WTC11 (cell line): Measurements from ENCODE around the gene XIRP2. TPM values are rescaled to one million over a fixed set of nuclear protein-coding genes. Genes with fewer than 3 reads are reported as not detected.

Experiments
- ATAC-seq: fragments of 200-7000 bp; cut with Tn5 transposase; 2 replicates; pipeline ENCODE4 v1.10.0; 2021; ENCODE audit warnings: mild to moderate bottlenecking, moderate library complexity
- CTCF ChIA-PET: fragments of 300-600 bp; sonication (Branson Sonifier 250); formaldehyde crosslinking; loops from one replicate; lab custom pipeline; 2021; ENCODE audit warnings: antibody characterized with exemption; lab: Charles Lee
- POLR2A ChIA-PET: fragments of 350-600 bp; sonication (Branson Sonifier 250); formaldehyde crosslinking; loops from one replicate; lab custom pipeline; 2021; ENCODE audit warnings: antibody characterized with exemption; lab: Charles Lee
- DNase-seq: peaks from one replicate; pipeline ENCODE4 v3.0.0; 2021; ENCODE audit warnings: low spot score
- H3K27ac Mint-ChIP-seq: 2 replicates; pipeline ENCODE4 v1.8.0; 2021; ENCODE audit warnings: mixed read lengths
- H3K27me3 Mint-ChIP-seq: 2 replicates; pipeline ENCODE4 v1.8.0; 2021; ENCODE audit warnings: low read depth, mild to moderate bottlenecking, moderate library complexity, mixed read lengths
- H3K36me3 Mint-ChIP-seq: 2 replicates; pipeline ENCODE4 v1.8.0; 2021; ENCODE audit warnings: mixed read lengths
- H3K4me1 Mint-ChIP-seq: 2 replicates; pipeline ENCODE4 v1.8.0; 2022; ENCODE audit warnings: mixed read lengths
- H3K4me3 Mint-ChIP-seq: 2 replicates; pipeline ENCODE4 v1.8.0; 2021; ENCODE audit warnings: mild to moderate bottlenecking, moderate library complexity, mixed read lengths
- H3K9me3 Mint-ChIP-seq: 2 replicates; pipeline ENCODE4 v1.8.0; 2021; ENCODE audit warnings: mixed read lengths
- AFF4 ChIP-seq: sonication (generic); formaldehyde crosslinking; IDR thresholded peaks from 2 replicates; pipeline ENCODE4 v1.8.1; 2023; ENCODE audit warnings: mild to moderate bottlenecking, missing genetic modification reagents, borderline replicate concordance
- ATF3 ChIP-seq: sonication (generic); formaldehyde crosslinking; conservative IDR thresholded peaks from 2 replicates; pipeline ENCODE4 v1.8.1; 2022; ENCODE audit warnings: mild to moderate bottlenecking, missing genetic modification reagents
- CREB1 ChIP-seq: sonication (generic); formaldehyde crosslinking; IDR thresholded peaks from 2 replicates; pipeline ENCODE4 v1.8.0; 2023; ENCODE audit warnings: mild to moderate bottlenecking, missing genetic modification reagents
- E2F1 ChIP-seq: sonication (generic); formaldehyde crosslinking; IDR thresholded peaks from 2 replicates; pipeline ENCODE4 v1.8.0; 2022; ENCODE audit warnings: mild to moderate bottlenecking, missing genetic modification reagents
- E2F4 ChIP-seq: sonication (generic); formaldehyde crosslinking; IDR thresholded peaks from 2 replicates; pipeline ENCODE4 v1.8.1; 2022; ENCODE audit warnings: low read depth, mild to moderate bottlenecking, moderate library complexity, missing genetic modification reagents, borderline replicate concordance
- E2F5 ChIP-seq: sonication (generic); formaldehyde crosslinking; IDR thresholded peaks from 2 replicates; pipeline ENCODE4 v1.8.1; 2022; ENCODE audit warnings: mild to moderate bottlenecking, moderate library complexity, missing genetic modification reagents
- FOXK1 ChIP-seq: sonication (generic); formaldehyde crosslinking; IDR thresholded peaks from 2 replicates; pipeline ENCODE4 v1.8.0; 2022; ENCODE audit warnings: mild to moderate bottlenecking, moderate library complexity, missing genetic modification reagents
- FOXP1 ChIP-seq: sonication (generic); formaldehyde crosslinking; IDR thresholded peaks from 2 replicates; pipeline ENCODE4 v1.8.0; 2022; ENCODE audit warnings: missing genetic modification reagents, mild to moderate bottlenecking, moderate library complexity, borderline replicate concordance
- HMGA2 ChIP-seq: fragments of 250-450 bp; sonication (Bioruptor Pico); IDR thresholded peaks from 2 replicates; pipeline ENCODE4 v1.4.0; 2021; ENCODE audit warnings: mild to moderate bottlenecking, moderate library complexity
- IRF1 ChIP-seq: sonication (generic); formaldehyde crosslinking; IDR thresholded peaks from 2 replicates; pipeline ENCODE4 v1.8.0; 2023; ENCODE audit warnings: missing genetic modification reagents
- JUN ChIP-seq: sonication (generic); formaldehyde crosslinking; IDR thresholded peaks from 2 replicates; pipeline ENCODE4 v1.8.0; 2023; ENCODE audit warnings: mild to moderate bottlenecking, missing genetic modification reagents
- MXD4 ChIP-seq: fragments of 250-450 bp; sonication (Bioruptor Pico); IDR thresholded peaks from 2 replicates; pipeline ENCODE4 v1.8.0; 2021; ENCODE audit warnings: mild to moderate bottlenecking, moderate library complexity, borderline replicate concordance
- MYBL2 ChIP-seq: sonication (generic); formaldehyde crosslinking; IDR thresholded peaks from 2 replicates; pipeline ENCODE4 v1.8.1; 2023; ENCODE audit warnings: mild to moderate bottlenecking, moderate library complexity, missing genetic modification reagents
- NFYB ChIP-seq: sonication (generic); formaldehyde crosslinking; conservative IDR thresholded peaks from 2 replicates; pipeline ENCODE4 v1.8.0; 2022; ENCODE audit warnings: low read depth, missing genetic modification reagents
- NR1H2 ChIP-seq: sonication (generic); formaldehyde crosslinking; IDR thresholded peaks from 2 replicates; pipeline ENCODE4 v1.9.0; 2021; ENCODE audit warnings: mild to moderate bottlenecking, moderate library complexity, missing genetic modification reagents
- STAT6 ChIP-seq: sonication (generic); formaldehyde crosslinking; conservative IDR thresholded peaks from 2 replicates; pipeline ENCODE4 v1.8.1; 2023; ENCODE audit warnings: mild to moderate bottlenecking, low read depth, missing genetic modification reagents, moderate library complexity
- USF2 ChIP-seq: sonication (generic); formaldehyde crosslinking; IDR thresholded peaks from 2 replicates; pipeline ENCODE4 v1.8.1; 2023; ENCODE audit warnings: mild to moderate bottlenecking, missing genetic modification reagents, moderate library complexity
- ZNF138 ChIP-seq: sonication (generic); formaldehyde crosslinking; conservative IDR thresholded peaks from 2 replicates; pipeline ENCODE4 v1.8.1; 2022; ENCODE audit warnings: mild to moderate bottlenecking, moderate library complexity, missing genetic modification reagents
- ZNF263 ChIP-seq: sonication (generic); formaldehyde crosslinking; IDR thresholded peaks from 2 replicates; pipeline ENCODE4 v1.8.1; 2022; ENCODE audit warnings: low read depth, mild to moderate bottlenecking, moderate library complexity, missing genetic modification reagents
- total RNA-seq: library from RNA; stranded (reverse); gene quantifications from 3 replicates; pipeline ENCODE4 v1.2.3, GENCODE V29; 2021

Gene XIRP2
- total RNA-seq, 1 experiment from 2014 or later, result 0.87 TPM

GRCh38 chr2:166934817-166935216 is 46.5 kb downstream of the XIRP2 start:
- Mint-ChIP-seq H3K9me3 (peaks cover 27% of the 10 kb centered on the region), H3K36me3 (no peaks in the 10 kb centered on the region; the same call in 1 of the 2 replicates), H3K27me3 (no peaks in the 10 kb centered on the region; the same call in 1 of the 2 replicates), H3K4me3 (no peak overlapping the region), H3K4me1 (no peaks in the 10 kb centered on the region), H3K27ac (no peak overlapping the region)
- no peak for DNase-seq
- ATAC-seq, result no peak
- ChIA-PET POLR2A (no interaction called here), CTCF (interaction anchor here (0.6 to 1.0 kb wide), 3 partner anchors 114 to 396 kb away, joined by 3 read pairs; no protein-coding TSS in a partner anchor)
- TF ChIP-seq E2F1 (no peak), E2F4 (CRISPR knock-in tag) (no peak), JUN (CRISPR knock-in tag) (no peak), ZNF263 (no peak), IRF1 (CRISPR knock-in tag) (no peak), CREB1 (CRISPR knock-in tag) (no peak), MXD4 (CRISPR knock-in tag) (no peak)

GRCh38 chr2:166942377-166942776 is 54.1 kb downstream of the XIRP2 start:
- no peak overlapping the region for H3K4me3 Mint-ChIP-seq
- no peaks in the 10 kb centered on the region for H3K27me3 Mint-ChIP-seq
- peaks cover 7% of the 10 kb centered on the region for H3K36me3 Mint-ChIP-seq
- no peak for ATAC-seq
- H3K4me1 Mint-ChIP-seq, result no peaks in the 10 kb centered on the region
- POLR2A ChIA-PET, result no interaction called here
- no peak overlapping the region for H3K27ac Mint-ChIP-seq
- no peak for DNase-seq
- CTCF ChIA-PET, result no interaction called here
- H3K9me3 Mint-ChIP-seq, result peaks cover 26% of the 10 kb centered on the region
- TF ChIP-seq E2F5 (no peak), ZNF138 (CRISPR knock-in tag) (no peak), STAT6 (no peak), USF2 (CRISPR knock-in tag) (no peak), AFF4 (no peak), E2F4 (CRISPR knock-in tag) (no peak), ATF3 (CRISPR knock-in tag) (no peak), IRF1 (CRISPR knock-in tag) (no peak), FOXP1 (no peak), HMGA2 (CRISPR knock-in tag) (no peak), NR1H2 (CRISPR knock-in tag) (no peak), FOXK1 (CRISPR knock-in tag) (no peak), MYBL2 (CRISPR knock-in tag) (no peak), NFYB (CRISPR knock-in tag) (no peak)
